Breast epithelium (tissue), 4 donors: ENCODE measurements around the gene BSND. TPM values are rescaled to one million over a fixed set of nuclear protein-coding genes. Genes with fewer than 3 reads are reported as not detected.
"Not testable (repeated sequence)": the region's sequence is repeated elsewhere in the genome, so short reads cannot be mapped to it uniquely, and the experiment has no call there.

ENCODE experiments used
- DNase-seq, 2 donors: peaks; one replicate each; pipeline ENCODE4 v3.0.0-alpha.2; 2019; ENCODE audit warnings: low spot score in 2 of 2
- H3K27ac ChIP-seq, 2 donors: fragments of 200-600 bp; sonication (generic) in 1 of 2; one replicate each; pipeline ENCODE4 v1.5.1; 2016 to 2019; ENCODE audit warnings: mild to moderate bottlenecking in 1 of 2
- H3K27me3 ChIP-seq, 2 donors: fragments of 200-600 bp; sonication (generic) in 1 of 2; one replicate each; pipeline versions ENCODE4 v1.5.1 to v1.6.0; 2017 to 2019; ENCODE audit warnings: control low read depth in 1 of 2, mild to moderate bottlenecking in 1 of 2
- H3K36me3 ChIP-seq: fragments of 200-600 bp; one replicate; pipeline ENCODE4 v1.5.1; 2019
- H3K4me1 ChIP-seq, 2 donors: fragments of 200-600 bp; sonication (generic); one replicate each; pipeline ENCODE4 v1.5.1; 2016 to 2019; ENCODE audit warnings: control low read depth in 1 of 2
- H3K4me3 ChIP-seq, 3 donors: fragments of 200-600 bp; sonication (generic); 1 replicate in 2 of 3; 2 replicates in 1 of 3; pipeline ENCODE4 v1.5.1; 2016 to 2019; ENCODE audit warnings: mild to moderate bottlenecking in 3 of 3, moderate library complexity in 2 of 3
- H3K9me3 ChIP-seq, 2 donors: fragments of 200-600 bp; sonication (generic) in 1 of 2; one replicate each; pipeline ENCODE4 v1.5.1; 2016 to 2019; ENCODE audit warnings: control low read depth in 1 of 2
- CTCF ChIP-seq, 3 donors: fragments of 450-650 bp; IDR thresholded peaks; one replicate each; pipeline ENCODE4 v1.5.1; 2016 to 2017; ENCODE audit warnings: antibody characterized with exemption in 3 of 3, mild to moderate bottlenecking in 3 of 3, moderate library complexity in 3 of 3
- POLR2A ChIP-seq: fragments of 450-650 bp; IDR thresholded peaks from one replicate; pipeline ENCODE4 v1.6.1; 2016; ENCODE audit warnings: antibody characterized with exemption, mild to moderate bottlenecking, moderate library complexity
- POLR2AphosphoS5 ChIP-seq, 3 donors: sonication (generic); formaldehyde crosslinking; IDR thresholded peaks; one replicate each; pipeline ENCODE4 v1.6.1; 2017; ENCODE audit warnings: antibody characterized with exemption in 3 of 3
- intact Hi-C: fragments of 100-400 bp; cut with DNase I; formaldehyde crosslinking; loops from one replicate; pipeline ENCODE4 v1.15.1; 2023; ENCODE audit warnings: low total_unique reads
- total RNA-seq, 3 donors: library from RNA; depleted of rRNA; stranded (reverse); fragments of >200 nt; gene quantifications; one replicate each; pipeline ENCODE4 v1.1.0, GENCODE V29; 2016

BSND gene
- total RNA-seq, 3 donors from 2014 or later: under 0.01 to 0.15 TPM; not detected in 1

- intact Hi-C loops: loop anchor here (10.0 kb wide), 1 partner anchor 56 kb away; no protein-coding TSS in a partner anchor
- Histone ChIP-seq H3K36me3 (no peaks in the 10 kb centered on the region), H3K27ac (no peak overlapping the region), H3K4me1 (no peaks in the 10 kb centered on the region), H3K9me3 (peaks cover 0 to 3% of the 10 kb centered on the region in 2 donors), H3K27me3 (no peaks in the 10 kb centered on the region), H3K4me3 (no peak overlapping the region)
- TF ChIP-seq POLR2AphosphoS5 (IDR thresholded peaks at IDR 0.05): no peak
- TF ChIP-seq CTCF (IDR thresholded peaks at IDR 0.05): no peak
- no peak for TF ChIP-seq POLR2A
- DNase-seq: no peak
Observed at GRCh38 chr1:54959241-54959640, 39.5 kb upstream of the BSND start.

GRCh38 chr1:54962612-54963395 is 35.9 kb upstream of the BSND start:
- no peaks in the 10 kb centered on the region for H3K4me1 ChIP-seq
- H3K27ac ChIP-seq: no peak overlapping the region
- no peak overlapping the region for H3K4me3 ChIP-seq
- no peak for DNase-seq
- H3K9me3 ChIP-seq: peaks cover 0 to 3% of the 10 kb centered on the region in 2 donors
- TF ChIP-seq CTCF (IDR thresholded peaks at IDR 0.05): no peak
- no peak for TF ChIP-seq POLR2AphosphoS5 (IDR thresholded peaks at IDR 0.05)
- no peak for TF ChIP-seq POLR2A
- no peaks in the 10 kb centered on the region for H3K27me3 ChIP-seq
- intact Hi-C loops: no loop called here
- no peaks in the 10 kb centered on the region for H3K36me3 ChIP-seq

- DNase-seq, H3K27ac ChIP-seq, H3K4me1 ChIP-seq, H3K4me3 ChIP-seq, intact Hi-C loops, H3K27me3 ChIP-seq, H3K9me3 ChIP-seq, H3K36me3 ChIP-seq: not testable (repeated sequence)
Observed at GRCh38 chr1:54963829-54964228, 34.9 kb upstream of the BSND start.

- H3K27me3 ChIP-seq: no peaks in the 10 kb centered on the region
- no peak overlapping the region for H3K4me3 ChIP-seq
- H3K36me3 ChIP-seq: no peaks in the 10 kb centered on the region
- H3K9me3 ChIP-seq: no peaks in the 10 kb centered on the region
- H3K4me1 ChIP-seq: no peaks in the 10 kb centered on the region
- TF ChIP-seq POLR2AphosphoS5 (IDR thresholded peaks at IDR 0.05) (no peak), POLR2A (no peak), CTCF (IDR thresholded peaks at IDR 0.05) (no peak)
- H3K27ac ChIP-seq: no peak overlapping the region
- DNase-seq: no peak
- intact Hi-C loops: no loop called here
Observed at GRCh38 chr1:54965624-54966340, 33.0 kb upstream of the BSND start.

- H3K4me1 ChIP-seq: no peaks in the 10 kb centered on the region
- H3K27ac ChIP-seq: no peak overlapping the region
- TF ChIP-seq POLR2A: no peak
- no peak for TF ChIP-seq CTCF (IDR thresholded peaks at IDR 0.05)
- no peak for TF ChIP-seq POLR2AphosphoS5 (IDR thresholded peaks at IDR 0.05)
- no peak for DNase-seq
- intact Hi-C loops: no loop called here
- no peaks in the 10 kb centered on the region for H3K27me3 ChIP-seq
- no peak overlapping the region for H3K4me3 ChIP-seq
- no peaks in the 10 kb centered on the region for H3K36me3 ChIP-seq
- H3K9me3 ChIP-seq: no peaks in the 10 kb centered on the region
Observed at GRCh38 chr1:54967372-54967771, 31.4 kb upstream of the BSND start.
